IgD-negative memory B cell (primary cell): ENCODE data around the gene CRBN. TPM values are rescaled to one million over a fixed set of nuclear protein-coding genes. Genes with fewer than 3 reads are reported as not detected.
A peak's percentile ranks its signal among the peaks of the same experiment; 100 is the strongest.

Source experiments
- H3K27ac Mint-ChIP-seq, 3 donors: one replicate each; pipeline ENCODE4 v1.8.0; 2020 to 2022; ENCODE audit warnings: mild to moderate bottlenecking in 3 of 3, mixed read lengths in 3 of 3, moderate library complexity in 1 of 3
- H3K27me3 Mint-ChIP-seq: one replicate; pipeline ENCODE4 v1.8.0; 2021; ENCODE audit warnings: mixed read lengths
- H3K36me3 Mint-ChIP-seq: one replicate; pipeline ENCODE4 v1.8.0; 2020; ENCODE audit warnings: mild to moderate bottlenecking, mixed read lengths
- H3K4me1 Mint-ChIP-seq, 3 donors: one replicate each; pipeline ENCODE4 v1.8.0; 2020 to 2022; ENCODE audit warnings: mixed read lengths in 3 of 3, mild to moderate bottlenecking in 1 of 3
- H3K4me3 Mint-ChIP-seq, 4 donors: one replicate each; pipeline ENCODE4 v1.8.0; 2020 to 2022; ENCODE audit warnings: mild to moderate bottlenecking in 4 of 4, mixed read lengths in 4 of 4, moderate library complexity in 3 of 4
- H3K9me3 Mint-ChIP-seq, 3 donors: one replicate each; pipeline ENCODE4 v1.8.0; 2020 to 2021; ENCODE audit warnings: mixed read lengths in 3 of 3, mild to moderate bottlenecking in 1 of 3
- polyA plus RNA-seq: library from polyadenylated mRNA; unstranded; fragments of 300-500 nt; fragmentation: Illumina TruSeq; gene quantifications from one replicate; pipeline ENCODE4 v1.2.3, GENCODE V29; 2021

CRBN gene
- polyA plus RNA-seq, 1 donor from 2014 or later: 113 TPM

DNA sequence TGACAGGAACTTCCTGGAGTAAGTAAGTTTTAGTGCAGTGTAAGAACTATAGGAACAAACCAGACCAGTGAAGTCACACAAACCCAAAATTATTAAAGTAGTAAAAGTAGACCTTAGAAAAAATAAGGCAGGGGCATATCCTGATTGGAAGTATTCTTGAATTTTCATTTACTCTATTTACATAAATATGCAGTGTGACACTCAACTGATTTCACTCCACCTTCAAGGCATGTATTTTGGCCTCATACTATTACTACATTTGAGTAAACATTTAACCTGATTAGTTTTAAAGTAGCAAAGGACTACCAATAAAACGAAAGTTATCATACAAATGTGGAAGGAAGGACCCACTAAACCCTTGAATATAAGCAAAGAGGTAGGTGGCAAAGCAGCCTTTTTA is 29.9 kb downstream of the CRBN start:
- no peaks in the 10 kb centered on the region for H3K27me3 Mint-ChIP-seq
- H3K4me3 Mint-ChIP-seq: no peak overlapping the region
- H3K36me3 Mint-ChIP-seq: peaks cover 8% of the 10 kb centered on the region
- H3K4me1 Mint-ChIP-seq: peaks cover 0 to 7% (median 1%) of the 10 kb centered on the region in 3 donors
- H3K9me3 Mint-ChIP-seq: no peaks in the 10 kb centered on the region
- peak overlapping the region in 1 of 3 donors; percentile 59 for H3K27ac Mint-ChIP-seq

DNA sequence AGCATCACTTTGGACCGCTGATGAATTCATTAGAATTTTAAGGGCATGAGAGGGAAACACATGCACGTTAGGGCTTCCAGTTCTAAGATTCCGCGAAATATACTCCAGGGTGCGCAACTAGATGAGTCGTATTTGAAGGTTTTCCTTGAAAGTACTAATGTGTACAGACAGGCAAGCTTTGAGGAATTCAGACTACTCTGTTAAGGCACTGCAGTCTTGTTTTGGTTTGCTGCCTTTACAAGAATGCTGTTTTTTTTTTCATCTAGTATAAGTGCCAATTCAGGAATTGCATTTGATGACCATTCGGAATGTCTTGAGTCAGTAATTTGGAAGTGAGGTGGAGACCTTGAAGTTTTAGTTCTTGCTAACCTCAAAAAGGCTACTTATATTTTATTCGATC is 33.7 kb downstream of the CRBN start:
- Mint-ChIP-seq H3K9me3 (no peaks in the 10 kb centered on the region), H3K27me3 (no peaks in the 10 kb centered on the region), H3K4me3 (no peak overlapping the region), H3K4me1 (peaks cover 0 to 7% (median 1%) of the 10 kb centered on the region in 3 donors), H3K27ac (no peak overlapping the region), H3K36me3 (peaks cover 7% of the 10 kb centered on the region)

DNA sequence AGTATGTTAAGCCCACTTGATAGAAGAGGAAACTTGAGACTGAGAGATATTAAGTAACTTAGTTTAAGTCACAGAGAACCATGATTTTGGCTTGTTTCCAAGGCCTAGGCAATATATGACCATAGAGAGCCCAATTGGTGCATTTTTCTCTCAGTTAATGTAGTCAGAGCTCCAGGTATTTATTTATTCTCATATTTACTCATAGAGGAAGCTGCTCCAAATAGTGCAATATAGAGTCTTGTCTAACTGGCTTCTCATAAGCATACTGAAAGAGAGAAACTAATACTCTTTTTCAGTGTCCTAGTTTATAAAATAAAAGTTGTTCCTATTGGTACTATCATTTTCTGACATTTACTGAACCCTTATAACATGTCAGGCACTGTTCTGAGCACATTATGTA is 37.6 kb downstream of the CRBN start:
- Mint-ChIP-seq H3K27ac (peak overlapping the region in 1 of 3 donors; percentile 53), H3K9me3 (no peaks in the 10 kb centered on the region), H3K27me3 (no peaks in the 10 kb centered on the region), H3K4me1 (peaks cover 3 to 14% (median 6%) of the 10 kb centered on the region in 3 donors), H3K4me3 (no peak overlapping the region), H3K36me3 (peaks cover 4% of the 10 kb centered on the region)

DNA sequence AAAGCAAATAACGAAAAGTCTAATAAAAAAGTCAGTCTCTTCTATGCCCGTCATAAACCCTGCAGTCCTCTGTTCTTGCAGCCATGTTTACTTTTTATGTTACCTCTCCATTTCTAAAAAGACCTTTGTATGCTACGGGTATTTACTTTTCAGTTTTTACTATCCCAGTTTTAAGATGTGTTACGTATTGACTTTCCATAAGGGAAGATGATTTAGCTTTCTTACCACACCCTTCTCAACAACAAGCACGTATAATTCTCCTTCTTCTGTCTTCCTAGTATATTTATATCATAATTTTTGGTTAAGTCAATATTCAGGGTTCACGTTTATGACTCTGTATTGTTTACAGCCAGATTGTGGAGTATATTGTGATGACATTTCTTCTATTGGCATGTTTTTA is 42.0 kb downstream of the CRBN start:
- no peaks in the 10 kb centered on the region for H3K9me3 Mint-ChIP-seq
- no peak overlapping the region for H3K4me3 Mint-ChIP-seq
- peak overlapping the region in 1 of 3 donors; percentile 30 for H3K27ac Mint-ChIP-seq
- peaks cover 18 to 31% (median 29%) of the 10 kb centered on the region in 3 donors for H3K4me1 Mint-ChIP-seq
- H3K36me3 Mint-ChIP-seq: peaks cover 4% of the 10 kb centered on the region
- H3K27me3 Mint-ChIP-seq: no peaks in the 10 kb centered on the region

DNA sequence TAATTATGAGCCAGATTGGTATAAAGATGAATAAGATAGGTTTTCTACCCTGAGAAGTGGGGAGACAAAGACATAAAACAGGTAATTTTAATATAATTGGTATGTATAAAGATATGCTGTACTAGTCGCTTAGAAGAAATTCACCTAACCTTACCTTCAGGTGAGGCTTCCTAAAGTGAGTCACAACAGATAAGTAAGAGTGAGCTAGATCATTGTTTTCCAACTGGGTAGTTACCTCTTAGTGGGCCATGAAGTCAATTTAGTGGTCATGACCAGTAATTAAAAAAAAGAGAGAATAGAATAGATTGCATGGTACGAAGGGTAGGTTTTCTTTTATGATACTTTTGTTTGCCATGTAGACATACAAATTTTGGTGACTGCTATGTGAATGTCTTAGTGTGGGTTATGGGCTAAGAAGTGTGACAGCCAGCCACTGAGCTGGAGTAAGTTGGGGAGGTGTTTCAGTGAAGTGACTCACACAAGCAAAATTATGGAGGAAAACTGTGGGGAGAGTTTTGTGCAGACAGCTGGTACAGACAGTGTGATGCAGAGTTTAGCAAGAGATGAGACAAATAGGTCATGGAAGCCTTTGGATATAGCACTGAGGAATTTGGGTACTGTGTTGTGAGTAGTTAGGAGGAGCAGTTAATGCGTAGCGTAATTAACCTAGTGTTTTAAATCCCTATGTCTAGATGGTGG is 44.6 kb downstream of the CRBN start:
- peaks cover 18 to 31% (median 29%) of the 10 kb centered on the region in 3 donors for H3K4me1 Mint-ChIP-seq
- H3K4me3 Mint-ChIP-seq: no peak overlapping the region
- H3K36me3 Mint-ChIP-seq: peaks cover 8% of the 10 kb centered on the region
- no peaks in the 10 kb centered on the region for H3K9me3 Mint-ChIP-seq
- peak overlapping the region in 2 of 3 donors; percentile 29 for H3K27ac Mint-ChIP-seq
- no peaks in the 10 kb centered on the region for H3K27me3 Mint-ChIP-seq

DNA sequence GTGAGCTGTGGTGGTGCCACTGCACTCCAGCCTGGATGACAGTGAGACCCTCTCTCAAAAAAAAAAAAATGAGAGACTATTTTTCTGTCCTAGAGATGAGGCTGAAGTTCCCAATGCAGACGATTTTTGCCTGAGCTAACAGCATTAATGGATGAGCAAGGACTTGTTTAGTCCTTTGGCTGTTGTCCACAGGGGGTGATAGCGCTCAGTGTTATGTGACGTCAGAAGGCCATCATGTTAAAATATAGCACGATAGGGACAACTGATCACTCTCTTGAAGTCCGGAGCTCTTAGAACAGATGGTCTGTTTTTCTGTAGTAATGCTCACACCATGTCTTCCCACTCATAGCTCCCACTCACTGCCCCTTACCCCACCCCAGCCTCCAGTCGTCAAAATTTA is 46.0 kb downstream of the CRBN start:
- no peak overlapping the region for H3K27ac Mint-ChIP-seq
- H3K4me3 Mint-ChIP-seq: no peak overlapping the region
- H3K27me3 Mint-ChIP-seq: no peaks in the 10 kb centered on the region
- peaks cover 21 to 34% (median 28%) of the 10 kb centered on the region in 3 donors for H3K4me1 Mint-ChIP-seq
- H3K36me3 Mint-ChIP-seq: peaks cover 8% of the 10 kb centered on the region
- no peaks in the 10 kb centered on the region for H3K9me3 Mint-ChIP-seq

DNA sequence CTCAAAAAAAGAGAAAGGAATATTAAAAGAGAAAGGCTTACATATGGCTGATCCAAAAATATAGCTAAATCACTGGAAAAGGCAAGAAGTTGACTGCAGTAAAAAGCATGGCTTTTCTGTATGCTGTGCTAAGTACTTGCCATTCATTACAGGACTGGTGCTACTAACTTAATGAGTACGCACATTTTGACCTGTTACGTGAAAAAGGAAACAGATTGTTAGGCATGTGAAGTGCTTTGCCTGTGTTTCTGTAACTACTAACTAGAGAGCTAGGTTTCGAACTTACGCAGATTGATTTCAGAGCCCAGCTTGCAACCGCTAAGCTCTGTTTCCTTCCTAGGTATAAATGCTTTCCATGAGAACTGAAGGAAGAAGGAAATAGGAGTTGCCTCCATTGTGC is 49.9 kb downstream of the CRBN start:
- peaks cover 8% of the 10 kb centered on the region for H3K36me3 Mint-ChIP-seq
- peaks cover 20 to 35% (median 31%) of the 10 kb centered on the region in 3 donors for H3K4me1 Mint-ChIP-seq
- H3K9me3 Mint-ChIP-seq: no peaks in the 10 kb centered on the region
- H3K27ac Mint-ChIP-seq: peak overlapping the region in 2 of 3 donors; percentile 85 to 91
- H3K4me3 Mint-ChIP-seq: peak overlapping the region in 3 of 4 donors; percentile 12 to 57 (median 41)
- H3K27me3 Mint-ChIP-seq: no peaks in the 10 kb centered on the region

DNA sequence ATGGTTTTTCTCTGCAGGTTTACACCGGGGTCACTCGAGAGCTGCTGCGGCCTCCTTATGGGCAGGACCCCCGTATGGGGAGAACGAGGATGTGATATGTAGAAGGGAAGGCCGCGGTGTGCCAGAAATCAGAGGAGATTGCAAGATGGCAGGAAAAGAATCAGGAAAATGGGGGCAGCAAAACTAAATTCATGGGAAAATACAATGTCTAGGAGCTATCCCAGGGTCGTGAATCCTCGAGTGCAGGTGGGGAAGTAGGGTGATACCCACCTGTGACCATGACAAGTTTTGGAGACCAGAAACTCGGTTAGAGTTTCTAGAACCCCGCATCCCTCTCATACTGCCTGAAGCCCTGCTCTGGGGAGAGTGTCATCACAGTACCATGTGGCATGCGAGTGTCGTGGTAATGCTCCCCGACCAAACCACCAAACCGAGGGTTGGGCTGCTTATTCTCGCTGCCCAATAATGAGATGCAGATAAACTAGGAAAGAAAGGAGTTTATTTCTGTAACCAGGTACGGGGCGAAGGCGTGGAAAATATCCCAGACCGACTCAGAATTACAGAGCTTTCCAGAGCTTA is 52.0 kb downstream of the CRBN start:
- Mint-ChIP-seq H3K27ac (peak overlapping the region; percentile 91 to 99 (median 97)), H3K36me3 (peaks cover 4% of the 10 kb centered on the region), H3K4me1 (peaks cover 12 to 26% (median 22%) of the 10 kb centered on the region in 3 donors), H3K9me3 (no peaks in the 10 kb centered on the region), H3K27me3 (no peaks in the 10 kb centered on the region), H3K4me3 (peak overlapping the region; percentile 88 to 97 (median 96))

DNA sequence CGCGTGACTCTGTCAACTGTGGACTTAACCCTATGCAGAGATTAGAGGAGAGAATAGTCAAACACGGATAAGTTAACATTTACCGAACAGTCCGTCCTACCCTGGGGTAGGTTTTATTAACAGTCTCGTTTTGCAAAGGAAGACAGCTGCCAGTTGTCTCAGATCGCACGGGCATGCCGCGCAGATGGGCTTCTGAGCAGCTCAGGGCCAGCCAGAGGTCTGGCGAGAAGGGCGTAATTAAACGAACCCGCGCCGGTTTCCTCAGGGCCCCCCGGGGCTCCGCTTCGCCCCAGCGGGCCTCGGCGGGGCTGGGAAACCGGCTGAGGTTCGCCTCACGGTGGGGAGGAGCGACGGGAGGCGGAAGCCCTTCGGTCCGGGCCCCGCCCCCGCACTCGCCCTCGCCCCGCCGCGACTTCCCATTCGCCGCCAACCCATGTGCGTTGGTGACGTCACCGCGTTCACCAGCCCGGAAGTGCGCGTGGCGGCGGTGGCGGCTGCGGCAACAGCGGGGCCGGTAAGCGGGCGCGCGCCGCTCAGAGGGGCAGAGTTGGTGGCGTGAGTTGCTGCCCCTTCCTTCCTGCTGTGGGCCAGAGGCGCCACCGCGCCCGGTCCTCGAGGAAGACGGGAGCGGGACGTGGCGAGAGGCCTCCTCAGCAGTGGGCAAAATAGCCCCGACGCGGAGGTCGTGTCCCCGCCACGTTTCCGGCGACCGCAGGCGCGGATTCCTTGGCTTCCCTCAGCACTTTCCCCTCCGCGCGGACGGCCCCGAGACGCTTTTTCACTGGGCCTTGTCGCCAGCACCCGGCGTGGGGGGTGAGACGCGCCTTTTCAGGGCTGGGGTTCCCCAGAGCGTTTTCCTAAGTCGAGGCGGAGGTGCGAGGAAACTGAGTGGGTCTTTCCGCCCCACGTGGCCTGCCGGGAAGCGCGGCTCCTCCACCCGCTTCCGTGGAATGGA is 52.7 kb downstream of the CRBN start, which contains the start of gene TRNT1:
TSS of gene TRNT1 (plus strand) at position 464 of the 955 bp plus-strand sequence. CDS start 2,101 bp downstream, outside the sequence.
- Mint-ChIP-seq H3K9me3 (no peaks in the 10 kb centered on the region), H3K27me3 (no peaks in the 10 kb centered on the region), H3K4me3 (peak within 1 kb of the TSS; percentile 92 to 97 (median 96)), H3K36me3 (peaks cover 5% of the 10 kb centered on the region), H3K27ac (peak within 1 kb of the TSS; percentile 91 to 99 (median 97)), H3K4me1 (peaks cover 12 to 26% (median 22%) of the 10 kb centered on the region in 3 donors)

DNA sequence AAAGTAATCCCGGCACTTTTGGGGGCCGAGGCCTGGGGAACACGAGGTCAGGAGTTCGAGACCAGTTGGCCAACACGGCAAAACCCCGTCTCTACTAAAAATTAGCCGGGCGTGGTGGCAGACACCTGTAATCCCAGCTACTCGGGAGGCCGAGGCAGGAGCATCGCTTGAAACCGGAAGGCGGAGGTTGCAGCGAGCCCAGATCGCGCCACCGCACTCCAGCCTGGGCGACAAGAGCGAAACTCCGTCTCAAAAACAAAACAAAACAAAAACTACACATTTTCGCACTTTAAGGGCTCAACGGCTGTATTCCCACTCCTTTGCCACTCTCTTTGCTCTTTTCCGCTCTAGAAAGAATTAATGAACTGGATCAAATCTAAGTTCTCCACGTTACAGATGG is 53.5 kb downstream of the CRBN start:
- Mint-ChIP-seq H3K9me3 (no peaks in the 10 kb centered on the region), H3K27ac (peak overlapping the region; percentile 91 to 99 (median 97)), H3K4me3 (peak overlapping the region; percentile 92 to 97 (median 96)), H3K27me3 (no peaks in the 10 kb centered on the region), H3K4me1 (peaks cover 12 to 26% (median 22%) of the 10 kb centered on the region in 3 donors), H3K36me3 (peaks cover 2% of the 10 kb centered on the region)

DNA sequence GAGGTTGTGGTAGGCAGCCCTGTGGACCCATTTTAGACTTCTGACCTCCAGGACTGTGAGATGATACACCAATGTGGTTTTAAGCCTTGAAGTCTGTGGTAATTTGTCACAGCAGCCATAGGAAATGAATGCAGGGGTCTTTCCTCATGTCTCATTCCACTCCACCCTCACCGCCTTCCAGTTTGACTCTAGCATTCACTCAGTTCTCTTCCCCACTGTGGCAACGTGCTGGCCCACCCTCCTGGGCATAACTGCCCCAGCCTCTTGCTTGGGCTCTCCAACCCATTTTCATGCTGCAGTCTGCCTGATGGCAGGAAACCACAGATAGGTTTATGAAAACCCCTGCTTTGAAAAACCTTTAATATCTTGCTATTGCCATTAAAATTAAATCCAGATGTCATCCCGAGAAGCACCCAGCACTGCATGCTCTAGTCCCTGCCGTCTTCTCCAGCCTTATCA is 60.1 kb downstream of the CRBN start:
- Mint-ChIP-seq H3K36me3 (peaks cover 1% of the 10 kb centered on the region), H3K4me1 (peaks cover 0 to 6% (median 0%) of the 10 kb centered on the region in 3 donors), H3K27me3 (no peaks in the 10 kb centered on the region), H3K4me3 (no peak overlapping the region), H3K27ac (no peak overlapping the region), H3K9me3 (no peaks in the 10 kb centered on the region)

DNA sequence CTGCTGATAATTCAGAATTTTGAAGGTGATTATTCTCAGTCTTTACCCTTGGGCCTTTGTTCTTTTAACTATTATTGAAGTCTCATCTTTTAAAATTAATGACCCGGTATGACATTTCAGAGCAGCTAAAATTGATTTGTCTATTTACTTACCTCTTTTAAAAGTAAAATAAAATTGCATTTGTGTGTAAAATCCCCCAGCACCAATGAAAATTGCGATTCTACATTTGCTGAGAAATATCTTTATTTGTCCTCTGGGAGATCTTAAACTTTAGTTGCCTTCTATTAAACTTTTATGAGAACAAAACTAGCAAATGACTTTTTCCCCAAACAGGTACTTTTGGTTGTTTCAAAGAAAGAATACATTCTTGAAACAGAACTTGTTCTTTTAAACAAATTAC is 61.8 kb downstream of the CRBN start:
- Mint-ChIP-seq H3K36me3 (peaks cover 1% of the 10 kb centered on the region), H3K4me1 (peaks cover 0 to 6% (median 0%) of the 10 kb centered on the region in 3 donors), H3K27ac (no peak overlapping the region), H3K9me3 (no peaks in the 10 kb centered on the region), H3K27me3 (no peaks in the 10 kb centered on the region), H3K4me3 (no peak overlapping the region)

DNA sequence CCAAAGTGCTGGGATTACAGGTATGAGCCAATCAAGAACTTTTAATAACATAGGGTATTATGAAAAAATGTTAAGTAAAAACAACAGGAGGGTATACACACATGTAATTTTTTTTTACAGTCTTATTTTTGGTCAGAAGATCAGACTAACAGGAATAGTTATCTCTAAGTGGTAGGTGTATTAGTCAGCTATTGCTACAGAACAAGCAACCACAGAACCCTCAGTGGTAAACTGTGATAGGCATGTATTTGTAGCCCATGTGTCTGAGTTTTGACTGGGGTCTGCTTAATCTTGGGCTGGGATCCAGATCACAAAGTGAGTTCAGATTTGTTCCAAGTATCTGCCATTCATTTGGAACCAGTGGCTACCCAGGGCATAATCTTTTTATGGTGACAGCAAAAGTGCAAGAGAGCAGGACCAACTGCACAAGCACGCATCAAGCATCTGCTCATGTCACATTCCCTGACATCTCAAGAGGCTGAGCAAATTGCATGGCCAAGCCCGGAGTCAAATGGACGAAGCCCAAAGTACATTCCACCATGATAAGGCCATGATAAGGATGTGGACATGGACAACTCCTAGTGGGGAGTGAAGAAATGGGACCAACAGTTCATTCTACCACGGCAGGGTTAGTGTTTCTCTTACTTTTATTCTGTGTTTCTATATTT is 66.3 kb downstream of the CRBN start:
- Mint-ChIP-seq H3K4me1 (peaks cover 21 to 29% (median 24%) of the 10 kb centered on the region in 3 donors), H3K9me3 (no peaks in the 10 kb centered on the region), H3K36me3 (no peaks in the 10 kb centered on the region), H3K27ac (no peak overlapping the region), H3K4me3 (no peak overlapping the region), H3K27me3 (no peaks in the 10 kb centered on the region)

DNA sequence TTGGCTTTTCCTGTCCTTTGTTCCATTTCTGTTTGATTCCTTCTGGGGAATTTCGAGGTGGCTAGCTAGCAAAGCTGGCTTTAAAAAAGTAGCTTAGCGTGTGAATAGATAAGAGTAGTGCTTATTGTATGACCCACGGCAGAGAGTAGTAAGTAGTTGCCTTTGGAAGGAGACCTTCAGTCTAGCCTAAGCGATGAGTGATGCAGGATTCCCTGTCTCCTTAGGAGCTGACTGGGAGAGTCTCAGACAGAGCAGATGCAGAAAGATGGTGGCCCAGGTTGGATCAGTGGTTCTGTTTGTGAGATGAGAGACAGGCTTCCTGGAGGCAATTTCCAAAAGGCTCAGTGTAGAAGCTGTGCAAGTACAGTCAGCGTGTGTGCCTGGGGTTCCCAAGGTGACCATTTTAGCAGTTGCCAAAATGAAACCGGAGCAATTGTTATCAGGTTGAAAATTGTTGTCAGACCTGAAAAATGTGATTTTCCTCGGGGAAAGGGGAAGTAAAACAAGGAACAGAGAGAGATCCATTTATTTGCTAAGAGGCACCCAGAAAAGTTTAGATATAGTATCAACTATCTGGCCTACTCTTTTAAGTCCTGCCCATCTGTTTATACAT is 68.6 kb downstream of the CRBN start:
- H3K36me3 Mint-ChIP-seq: no peaks in the 10 kb centered on the region
- peaks cover 25 to 34% (median 30%) of the 10 kb centered on the region in 3 donors for H3K4me1 Mint-ChIP-seq
- peak overlapping the region; percentile 91 to 99 (median 93) for H3K27ac Mint-ChIP-seq
- no peaks in the 10 kb centered on the region for H3K27me3 Mint-ChIP-seq
- no peaks in the 10 kb centered on the region for H3K9me3 Mint-ChIP-seq
- peak overlapping the region; percentile 82 to 93 (median 86) for H3K4me3 Mint-ChIP-seq
